PC-9 (cell line): ENCODE results near the gene WIPF1. TPM values are rescaled to one million over a fixed set of nuclear protein-coding genes. Genes with fewer than 3 reads are reported as not detected.

Source experiments
- BruUV-seq: library from RNA; stranded (reverse); fragments of 400-500 nt; replicated peaks from 2 replicates; lab custom pipeline; 2021; lab: Mats Ljungman, UMichigan
- CTCF ChIA-PET: fragments of 300-600 bp; sonication (Branson Sonifier 250); formaldehyde crosslinking; loops from one replicate; lab custom pipeline; 2022; ENCODE audit warnings: antibody characterized with exemption; lab: Charles Lee
- POLR2A ChIA-PET: fragments of 300-600 bp; sonication (Branson Sonifier 250); formaldehyde crosslinking; loops from one replicate; lab custom pipeline; 2022; ENCODE audit warnings: antibody characterized with exemption; ENCODE audit not compliant: unreplicated experiment; lab: Charles Lee
- DNase-seq, 2 experiments: peaks; one replicate each; pipeline versions ENCODE4 v3.0.0 to v3.0.0-alpha.2; 2015 to 2022; ENCODE audit warnings: mixed read lengths in 1 of 2
- H2AFZ ChIP-seq: fragments of 200-600 bp; sonication (generic); 2 replicates; pipeline ENCODE4 v1.8.1; 2017; ENCODE audit warnings: antibody characterized with exemption
- H3F3A ChIP-seq: fragments of 200-600 bp; sonication (generic); 2 replicates; pipeline ENCODE4 v1.8.1; 2017; ENCODE audit warnings: antibody characterized with exemption, mild to moderate bottlenecking, low read depth; ENCODE audit not compliant: insufficient read depth
- H3K27ac ChIP-seq: fragments of 200-600 bp; sonication (generic); 2 replicates; pipeline ENCODE4 v1.6.1; 2016; ENCODE audit warnings: mixed run types
- H3K27me3 ChIP-seq: fragments of 200-600 bp; sonication (generic); 2 replicates; pipeline ENCODE4 v1.6.1; 2016; ENCODE audit warnings: low read depth, mixed run types; ENCODE audit not compliant: insufficient read depth
- H3K36me3 ChIP-seq: fragments of 200-600 bp; sonication (generic); 2 replicates; pipeline ENCODE4 v1.6.1; 2016; ENCODE audit warnings: low read depth, mixed run types
- H3K4me1 ChIP-seq: fragments of 200-600 bp; sonication (generic); replicated peaks from 2 replicates; pipeline ENCODE4 v1.6.1; 2016; ENCODE audit warnings: mixed run types; ENCODE audit not compliant: insufficient read depth
- H3K4me2 ChIP-seq: fragments of 200-600 bp; sonication (generic); 2 replicates; pipeline ENCODE4 v1.6.1; 2017; ENCODE audit warnings: mixed run types
- H3K4me3 ChIP-seq: fragments of 200-600 bp; sonication (generic); 2 replicates; pipeline ENCODE4 v1.6.1; 2016; ENCODE audit warnings: mixed run types
- H3K79me2 ChIP-seq: fragments of 200-600 bp; sonication (generic); 2 replicates; pipeline ENCODE4 v1.6.1; 2017; ENCODE audit warnings: low read depth, mixed run types
- H3K9me2 ChIP-seq: fragments of 200-600 bp; sonication (generic); 2 replicates; pipeline ENCODE4 v1.8.1; 2017; ENCODE audit warnings: mild to moderate bottlenecking; ENCODE audit not compliant: insufficient read depth
- H3K9me3 ChIP-seq: fragments of 200-600 bp; sonication (generic); 2 replicates; pipeline ENCODE4 v1.8.1; 2016; ENCODE audit warnings: low read depth; ENCODE audit not compliant: insufficient read depth
- H4K20me1 ChIP-seq: fragments of 200-600 bp; sonication (generic); 2 replicates; pipeline ENCODE4 v1.8.1; 2017; ENCODE audit not compliant: insufficient read depth
- CTCF ChIP-seq: fragments of 200-600 bp; sonication (generic); conservative IDR thresholded peaks from 2 replicates; pipeline ENCODE4 v1.6.1; 2017; ENCODE audit warnings: mixed run types, antibody characterized with exemption, mild to moderate bottlenecking, moderate library complexity
- EZH2 ChIP-seq: fragments of 200-600 bp; sonication (generic); IDR thresholded peaks from 2 replicates; pipeline ENCODE4 v1.8.0; 2017; ENCODE audit warnings: antibody characterized with exemption, low read depth
- intact Hi-C: fragments of 100-400 bp; cut with micrococcal nuclease; formaldehyde crosslinking; loops from one replicate; pipeline ENCODE4 v1.10.0; 2022; ENCODE audit not compliant: unreplicated experiment
- total RNA-seq: library from RNA; stranded (reverse); gene quantifications from 2 replicates; pipeline ENCODE4 v1.2.3, GENCODE V29; 2021

The WIPF1 gene
- total RNA-seq, 1 experiment from 2014 or later = 0.46 TPM

GRCh38 chr2:174561283-174561971 lies 36.2 kb downstream of the WIPF1 start:
- H3K27me3 ChIP-seq = no peaks in the 10 kb centered on the region
- no peak overlapping the region for H3K4me2 ChIP-seq
- TF ChIP-seq EZH2 (no peak), CTCF (no peak)
- intact Hi-C loops = no loop called here
- no peak overlapping the region for H2AFZ ChIP-seq
- DNase-seq = no peak
- no peaks in the 10 kb centered on the region for H3K9me3 ChIP-seq
- ChIA-PET POLR2A (interaction anchor here (0.6 kb wide), 1 partner anchor 113 kb away, joined by 6 read pairs; no protein-coding TSS in a partner anchor), CTCF (interaction anchor here (0.6 kb wide), 1 partner anchor 136 kb away, joined by 4 read pairs; no protein-coding TSS in a partner anchor)
- H3K9me2 ChIP-seq = no peaks in the 10 kb centered on the region
- H3K4me1 ChIP-seq = no peaks in the 10 kb centered on the region
- H3K36me3 ChIP-seq = no peaks in the 10 kb centered on the region
- no peak overlapping the region for H3K27ac ChIP-seq
- H3K4me3 ChIP-seq = no peak overlapping the region
- no peaks in the 10 kb centered on the region for H3F3A ChIP-seq
- no TSS peak for BruUV-seq
- no peaks in the 10 kb centered on the region for H3K79me2 ChIP-seq
- no peaks in the 10 kb centered on the region for H4K20me1 ChIP-seq

- no peaks in the 10 kb centered on the region for H3K9me2 ChIP-seq
- no peak overlapping the region for H3K4me2 ChIP-seq
- no peaks in the 10 kb centered on the region for H3K4me1 ChIP-seq
- no peak overlapping the region for H3K4me3 ChIP-seq
- no peaks in the 10 kb centered on the region for H3K9me3 ChIP-seq
- intact Hi-C loops = no loop called here
- H3K27me3 ChIP-seq = no peaks in the 10 kb centered on the region
- no peaks in the 10 kb centered on the region for H3K79me2 ChIP-seq
- no peaks in the 10 kb centered on the region for H3F3A ChIP-seq
- no peak overlapping the region for H3K27ac ChIP-seq
- no peaks in the 10 kb centered on the region for H3K36me3 ChIP-seq
- TF ChIP-seq EZH2 (no peak), CTCF (no peak)
- no peaks in the 10 kb centered on the region for H4K20me1 ChIP-seq
- ChIA-PET CTCF (interaction anchor here (0.6 kb wide), 1 partner anchor 137 kb away, joined by 4 read pairs; no protein-coding TSS in a partner anchor), POLR2A (no interaction called here)
- no TSS peak for BruUV-seq
- no peak for DNase-seq
- H2AFZ ChIP-seq = no peak overlapping the region
Observed at GRCh38 chr2:174560737-174561136, 36.9 kb downstream of the WIPF1 start.

GRCh38 chr2:174555998-174556397 lies 41.6 kb downstream of the WIPF1 start:
- no peaks in the 10 kb centered on the region for H4K20me1 ChIP-seq
- no peaks in the 10 kb centered on the region for H3K79me2 ChIP-seq
- H3K36me3 ChIP-seq = no peaks in the 10 kb centered on the region
- H2AFZ ChIP-seq = no peak overlapping the region
- no peak overlapping the region for H3K4me2 ChIP-seq
- H3K27me3 ChIP-seq = no peaks in the 10 kb centered on the region
- H3K9me2 ChIP-seq = no peaks in the 10 kb centered on the region
- BruUV-seq = no TSS peak
- CTCF ChIA-PET = no interaction called here
- H3K4me3 ChIP-seq = no peak overlapping the region
- H3F3A ChIP-seq = no peaks in the 10 kb centered on the region
- TF ChIP-seq EZH2 (no peak), CTCF (no peak)
- DNase-seq = no peak
- H3K4me1 ChIP-seq = no peaks in the 10 kb centered on the region
- POLR2A ChIA-PET = no interaction called here
- intact Hi-C loops = no loop called here
- H3K27ac ChIP-seq = no peak overlapping the region
- no peaks in the 10 kb centered on the region for H3K9me3 ChIP-seq
